HG03135 (cell line): ENCODE results near the gene ANKRD36.
"Not testable (repeated sequence)": the region's sequence is repeated elsewhere in the genome, so short reads cannot be mapped to it uniquely, and the experiment has no call there.

Source experiments
- ATAC-seq: cut with Tn5 transposase; IDR thresholded peaks from one replicate; pipeline ENCODE4 v1.9.1; 2021; ENCODE audit warnings: mild to moderate bottlenecking, moderate library complexity; ENCODE audit not compliant: unreplicated experiment

The ANKRD36 gene

GRCh38 chr2:97113050-97113881 lies at the start of gene ANKRD36:
Gene ANKRD36 (plus strand): TSS chr2:97113153. CDS start chr2:97113740, 587 bp downstream.
- ATAC-seq, result peak; percentile 92

DNA sequence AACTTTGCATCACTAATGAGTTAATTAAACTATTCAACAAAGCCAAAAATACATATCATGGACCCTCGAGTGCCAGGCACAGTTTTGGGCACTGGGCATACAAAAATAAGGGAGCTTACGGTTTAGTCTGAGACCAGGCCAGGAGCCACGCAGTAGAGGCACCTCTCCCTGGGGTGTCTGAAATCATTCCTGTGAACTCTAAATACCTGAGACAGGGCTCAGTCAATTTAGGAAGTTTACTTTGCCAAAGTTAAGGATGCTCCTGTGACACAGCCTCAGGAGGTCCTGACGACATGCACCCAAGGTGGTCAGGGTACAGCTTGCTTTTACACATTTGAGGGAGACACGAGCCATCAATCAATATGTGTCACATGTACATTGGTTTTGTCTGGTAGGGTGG lies 46.9 kb upstream of the ANKRD36 start:
- ATAC-seq, result not testable (repeated sequence)

GRCh38 chr2:97067279-97068004 lies 45.5 kb upstream of the ANKRD36 start:
- no peak for ATAC-seq

DNA sequence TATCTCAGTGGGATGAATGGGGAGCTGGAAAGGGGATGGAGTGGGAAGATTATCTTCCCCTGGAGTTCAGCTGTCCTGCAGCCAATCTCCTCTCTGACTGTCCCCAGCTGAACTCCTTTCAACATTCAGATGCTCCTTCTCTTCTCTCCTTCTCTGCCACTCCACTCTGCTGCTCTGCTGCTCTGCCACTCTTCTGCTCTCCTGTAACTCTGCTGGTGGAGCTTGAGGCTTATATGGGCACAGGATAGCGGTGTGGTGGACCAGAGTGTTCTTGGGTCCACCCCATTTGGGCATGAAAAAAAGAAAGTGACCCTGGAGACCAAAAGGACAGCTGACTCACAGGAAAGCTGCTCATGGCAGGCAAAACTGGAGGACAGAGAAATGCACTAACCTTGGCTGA lies 44.9 kb upstream of the ANKRD36 start:
- no peak for ATAC-seq

DNA sequence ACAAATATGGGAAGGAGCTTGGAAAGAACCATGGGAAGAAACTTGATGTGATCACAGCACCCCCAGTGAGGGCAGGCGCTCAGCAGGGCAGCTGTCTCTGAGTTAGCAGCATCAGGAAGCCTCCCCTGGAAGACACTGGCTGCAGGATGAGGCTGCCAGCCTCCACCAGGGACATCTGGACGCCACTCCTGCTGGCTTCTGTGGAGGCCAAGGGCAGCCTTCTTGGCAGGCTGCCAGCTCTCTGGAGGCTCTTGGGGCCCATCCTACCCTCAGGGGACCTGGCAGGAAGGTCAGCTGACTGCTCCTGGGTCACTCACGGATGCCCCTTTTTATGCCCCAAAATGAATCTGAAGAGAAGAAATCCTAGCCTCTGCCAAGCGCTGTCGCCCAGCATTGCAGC lies 44.2 kb upstream of the ANKRD36 start:
- not testable (repeated sequence) for ATAC-seq

- not testable (repeated sequence) for ATAC-seq
These were observed 42.0 kb upstream of the ANKRD36 start for GRCh38 chr2:97070915-97071314.

- not testable (repeated sequence) for ATAC-seq
These were observed 35.7 kb upstream of the ANKRD36 start for GRCh38 chr2:97077213-97077612.

DNA sequence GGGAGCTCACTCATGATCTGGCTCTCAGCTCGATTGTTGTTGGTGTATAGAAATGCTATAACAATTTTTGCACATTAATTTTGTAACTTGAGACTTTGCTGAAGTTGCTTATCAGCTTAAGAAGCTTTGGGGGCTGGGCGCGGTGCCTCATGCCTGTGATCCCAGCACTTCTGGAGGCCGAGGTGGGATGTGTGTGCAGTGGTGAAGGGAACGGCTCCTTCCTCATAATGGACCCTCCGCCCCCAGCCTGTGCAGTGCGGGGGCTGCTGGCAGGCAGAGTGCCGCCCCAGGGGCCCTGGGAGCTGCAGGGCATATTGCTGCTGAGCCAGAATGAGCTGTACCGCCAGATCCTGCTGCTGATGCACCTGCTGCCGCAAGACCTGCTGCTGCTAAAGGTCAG lies 32.1 kb upstream of the ANKRD36 start:
- not testable (repeated sequence) for ATAC-seq

GRCh38 chr2:97082206-97082605 lies 30.7 kb upstream of the ANKRD36 start:
- not testable (repeated sequence) for ATAC-seq

GRCh38 chr2:97083516-97083915 lies 29.4 kb upstream of the ANKRD36 start:
- not testable (repeated sequence) for ATAC-seq

GRCh38 chr2:97085093-97085492 lies 27.9 kb upstream of the ANKRD36 start:
- ATAC-seq, result not testable (repeated sequence)

DNA sequence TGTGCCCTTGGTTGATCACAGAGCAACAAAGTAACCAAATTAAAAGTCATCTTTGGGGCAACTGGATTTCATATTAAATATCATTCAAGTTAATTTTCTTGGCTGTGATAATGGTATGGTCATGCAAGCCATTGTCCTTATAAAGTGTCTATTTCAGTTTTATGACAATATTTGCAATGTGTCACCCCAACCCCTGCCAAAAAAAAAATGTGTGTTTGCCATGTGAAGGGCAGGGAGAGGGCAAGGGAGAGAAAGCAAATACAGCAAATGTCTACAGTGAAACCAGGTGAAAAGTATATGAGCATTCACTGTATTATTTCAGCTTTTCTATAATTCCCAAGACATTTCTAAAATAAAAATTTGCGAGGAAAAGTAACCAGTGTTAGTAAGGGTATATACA lies 24.2 kb upstream of the ANKRD36 start:
- not testable (repeated sequence) for ATAC-seq

DNA sequence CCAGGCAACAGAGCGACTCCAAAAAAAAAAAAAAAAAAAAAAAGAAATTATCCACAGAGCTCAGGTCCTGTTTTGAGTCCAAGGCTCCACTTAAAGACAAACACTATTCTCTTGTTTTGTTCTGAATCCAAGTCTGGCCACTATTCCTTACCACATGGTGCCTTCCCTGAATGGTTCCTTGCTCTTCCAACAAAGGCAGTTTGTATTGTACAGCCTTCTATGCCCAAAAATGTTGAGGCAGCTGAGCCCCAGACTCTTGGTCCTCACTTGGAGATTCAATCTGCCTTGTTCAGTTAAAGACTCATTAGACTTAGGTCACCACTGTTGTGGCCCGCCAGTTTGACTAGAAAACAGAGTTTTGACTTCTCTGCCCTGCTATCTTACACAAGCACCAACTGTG lies 20.0 kb upstream of the ANKRD36 start:
- not testable (repeated sequence) for ATAC-seq

- not testable (repeated sequence) for ATAC-seq
These were observed 18.8 kb upstream of the ANKRD36 start for GRCh38 chr2:97093983-97094771.

- ATAC-seq, result peak; percentile 84
These were observed 18.0 kb upstream of the ANKRD36 start, which contains the start of gene FAHD2B for GRCh38 chr2:97094772-97095611. Gene FAHD2B (minus strand): TSS chr2:97094882. CDS start chr2:97091706, 3,176 bp downstream.

DNA sequence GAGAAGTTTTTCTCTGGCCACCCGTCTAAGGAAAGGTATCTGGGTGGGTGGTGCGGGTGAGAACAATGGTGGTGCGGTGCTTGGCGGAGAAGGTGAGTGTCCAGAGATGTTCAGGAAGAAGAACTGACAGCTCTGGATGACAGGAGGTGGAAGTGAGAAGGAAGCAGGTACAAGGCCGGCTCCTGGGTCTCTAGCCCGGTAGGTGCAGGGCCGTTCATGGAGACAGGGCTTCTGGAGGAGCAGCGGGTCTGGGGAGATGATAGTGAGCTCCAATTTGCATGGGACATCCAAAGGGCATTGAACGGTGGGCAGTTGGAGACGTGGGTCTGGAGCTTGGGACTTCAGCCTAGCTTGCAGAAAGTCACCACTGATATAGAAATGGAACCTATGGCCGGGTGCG lies 17.3 kb upstream of the ANKRD36 start:
- no peak for ATAC-seq

GRCh38 chr2:97098786-97099372 lies 14.1 kb upstream of the ANKRD36 start:
- ATAC-seq, result not testable (repeated sequence)

DNA sequence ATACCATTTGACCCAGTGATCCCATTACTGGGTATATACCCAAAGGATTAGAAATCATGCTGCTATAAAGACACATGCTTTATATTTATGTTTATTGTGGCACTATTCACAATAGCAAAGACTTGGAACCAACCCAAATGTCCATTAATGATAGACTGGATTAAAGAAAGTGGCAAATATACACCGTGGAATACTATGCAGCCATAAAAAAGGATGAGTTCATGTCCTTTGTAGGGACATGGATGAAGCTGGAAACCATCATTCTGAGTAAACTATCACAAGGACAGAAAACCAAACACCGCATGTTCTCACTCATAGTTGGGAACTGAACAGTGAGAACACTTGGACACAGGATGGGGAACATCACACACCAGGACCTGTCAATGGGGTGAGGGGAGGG lies 6.1 kb upstream of the ANKRD36 start:
- not testable (repeated sequence) for ATAC-seq

- not testable (repeated sequence) for ATAC-seq
These were observed 1.7 kb upstream of the ANKRD36 start for GRCh38 chr2:97111246-97111645.
